ENCODE results near the gene GPC3. TPM values are rescaled to one million over a fixed set of nuclear protein-coding genes. Genes with fewer than 3 reads are reported as not detected.
"Not testable (repeated sequence)": the region's sequence is repeated elsewhere in the genome, so short reads cannot be mapped to it uniquely, and the experiment has no call there.

GPC3 gene
- polyA plus RNA-seq, 5 donors: 394 to 493 (median 469) TPM

GRCh38 chrX:133526773-133527172 lies 458.6 kb downstream of the GPC3 start:
- DNase-seq: not testable (repeated sequence)

- no peak for DNase-seq
Observed at GRCh38 chrX:133523526-133523925, 461.9 kb downstream of the GPC3 start.

- DNase-seq: peak; percentile 27 to 28
Observed at GRCh38 chrX:133523081-133523487, 462.3 kb downstream of the GPC3 start.

GRCh38 chrX:133516686-133517085 lies 468.7 kb downstream of the GPC3 start:
- DNase-seq: no peak

- no peak for DNase-seq
Observed at GRCh38 chrX:133514486-133514885, 470.9 kb downstream of the GPC3 start.

- DNase-seq: no peak
Observed at GRCh38 chrX:133513123-133513522, 472.3 kb downstream of the GPC3 start.

- no peak for DNase-seq
Observed at GRCh38 chrX:133511041-133511440, 474.4 kb downstream of the GPC3 start.

GRCh38 chrX:133497356-133497755 lies 488.0 kb downstream of the GPC3 start:
- no peak for DNase-seq

GRCh38 chrX:133495464-133496391 lies 489.7 kb downstream of the GPC3 start:
- peak in 1 of 2 donors; percentile 8 for DNase-seq

GRCh38 chrX:133493366-133493765 lies 492.0 kb downstream of the GPC3 start:
- DNase-seq: no peak

- DNase-seq: no peak
Observed at GRCh38 chrX:133490955-133491354, 494.4 kb downstream of the GPC3 start.

All from right lung (tissue), 5 donors.